ENCODE results near the gene CBFA2T3. TPM values are rescaled to one million over a fixed set of nuclear protein-coding genes. Genes with fewer than 3 reads are reported as not detected.

CBFA2T3 gene
- total RNA-seq, 1 experiment from 2014 or later: 2.9 TPM

DNA sequence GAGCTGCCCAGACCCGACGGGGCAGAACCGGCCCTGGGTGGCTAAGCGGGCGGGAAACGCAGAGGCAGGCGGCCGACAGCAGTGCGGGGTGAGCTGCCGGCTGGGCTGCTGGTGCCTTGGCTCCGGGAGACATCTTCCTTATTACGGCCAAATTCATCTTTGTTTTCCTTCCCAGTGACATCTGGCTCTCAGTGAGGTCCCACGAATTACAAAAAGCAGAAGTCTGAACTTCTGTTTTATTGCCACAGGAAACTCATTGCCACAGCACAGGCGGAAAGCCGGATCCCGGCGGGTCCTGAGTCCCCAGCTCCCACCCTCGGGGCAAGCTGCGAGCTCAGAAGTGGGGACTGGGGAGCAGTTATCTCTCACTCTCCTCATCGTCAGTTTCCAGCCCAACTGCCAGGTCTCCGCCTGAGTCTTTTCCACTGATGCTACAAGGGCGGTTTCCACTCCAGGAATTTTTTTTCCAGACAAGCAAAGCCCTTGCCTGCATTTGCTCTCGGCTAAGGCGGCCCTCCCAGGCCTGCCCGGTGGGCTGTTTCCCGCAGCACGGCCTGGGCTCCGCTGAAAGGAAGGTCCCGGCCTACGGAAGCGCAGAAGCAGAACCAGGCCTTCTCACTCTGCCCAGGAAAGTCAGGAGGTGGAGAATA is 40.3 kb downstream of the CBFA2T3 start:
- no peaks in the 10 kb centered on the region for H3K36me3 Mint-ChIP-seq (ENCODE audit: insufficient read depth in 1 of 3, low read depth in 3 of 3)
- no peak overlapping the region for H2BK5ac ChIP-seq (ENCODE audit: insufficient read length, low read length)
- H3K14ac ChIP-seq (ENCODE audit: insufficient read depth, low read length): no peak overlapping the region
- no peak overlapping the region for H3K4me3 Mint-ChIP-seq
- no peak overlapping the region for H4K5ac ChIP-seq (ENCODE audit: insufficient read length, low read depth, low read length)
- TF ChIP-seq, protein P1, sequence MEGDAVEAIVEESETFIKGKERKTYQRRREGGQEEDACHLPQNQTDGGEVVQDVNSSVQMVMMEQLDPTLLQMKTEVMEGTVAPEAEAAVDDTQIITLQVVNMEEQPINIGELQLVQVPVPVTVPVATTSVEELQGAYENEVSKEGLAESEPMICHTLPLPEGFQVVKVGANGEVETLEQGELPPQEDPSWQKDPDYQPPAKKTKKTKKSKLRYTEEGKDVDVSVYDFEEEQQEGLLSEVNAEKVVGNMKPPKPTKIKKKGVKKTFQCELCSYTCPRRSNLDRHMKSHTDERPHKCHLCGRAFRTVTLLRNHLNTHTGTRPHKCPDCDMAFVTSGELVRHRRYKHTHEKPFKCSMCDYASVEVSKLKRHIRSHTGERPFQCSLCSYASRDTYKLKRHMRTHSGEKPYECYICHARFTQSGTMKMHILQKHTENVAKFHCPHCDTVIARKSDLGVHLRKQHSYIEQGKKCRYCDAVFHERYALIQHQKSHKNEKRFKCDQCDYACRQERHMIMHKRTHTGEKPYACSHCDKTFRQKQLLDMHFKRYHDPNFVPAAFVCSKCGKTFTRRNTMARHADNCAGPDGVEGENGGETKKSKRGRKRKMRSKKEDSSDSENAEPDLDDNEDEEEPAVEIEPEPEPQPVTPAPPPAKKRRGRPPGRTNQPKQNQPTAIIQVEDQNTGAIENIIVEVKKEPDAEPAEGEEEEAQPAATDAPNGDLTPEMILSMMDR (conservative IDR thresholded peaks at IDR 0.05): no peak
- no peak overlapping the region for H2AK5ac ChIP-seq (ENCODE audit: insufficient read length, low read length)
- no peak overlapping the region for H3K18ac ChIP-seq (ENCODE audit: insufficient read length, low read depth, low read length)
- no peak overlapping the region for H2BK120ac ChIP-seq (ENCODE audit: low read depth, low read length, poor library complexity, severe bottlenecking)
- no peak overlapping the region for H3K56ac ChIP-seq (ENCODE audit: insufficient read length, low read depth, low read length)
- no peak overlapping the region for H3K23ac ChIP-seq (ENCODE audit: insufficient read length, low read depth, low read length)
- no peak overlapping the region for H3K27ac Mint-ChIP-seq
- no peaks in the 10 kb centered on the region for H3K9me3 ChIP-seq (ENCODE audit: control insufficient read depth, low read depth, low read length)
- H3K79me1 ChIP-seq (ENCODE audit: insufficient read depth, low read depth, low read length, poor library complexity, severe bottlenecking): no peaks in the 10 kb centered on the region
- WGBS (ENCODE audit: extremely low coverage, insufficient read length, low lambda C conversion rate): no CpG with 5 or more reads among the region's 31 CpGs
- H3K27ac ChIP-seq (ENCODE audit: insufficient read length, low read depth, low read length): no peak overlapping the region
- H2BK20ac ChIP-seq (ENCODE audit: low read depth, low read length, poor library complexity, severe bottlenecking): no peak overlapping the region
- H3K9ac ChIP-seq (ENCODE audit: extremely low read depth, insufficient read length, low read length): no peak overlapping the region
- H2BK12ac ChIP-seq (ENCODE audit: insufficient read length, low read depth, low read length): no peak overlapping the region
- no peaks in the 10 kb centered on the region for H3K4me1 ChIP-seq (ENCODE audit: insufficient read depth, low read length)
- no peak overlapping the region for H4K91ac ChIP-seq (ENCODE audit: insufficient read length, low read depth, low read length)
- no peak overlapping the region for H2BK15ac ChIP-seq (ENCODE audit: low read depth, low read length)
- H3K79me2 ChIP-seq (ENCODE audit: insufficient read depth, low read length): no peaks in the 10 kb centered on the region
- peaks cover 8% of the 10 kb centered on the region; the same call in 1 of the 2 replicates for H3K27me3 ChIP-seq (ENCODE audit: insufficient read depth, low read length)
- no peak overlapping the region for H3K4me2 ChIP-seq (ENCODE audit: insufficient read depth, insufficient read length, low read length)
- H3K9me3 Mint-ChIP-seq: no peaks in the 10 kb centered on the region
- no peak for DNase-seq
- H3K23me2 ChIP-seq (ENCODE audit: insufficient read length, low read depth, low read length, poor library complexity, severe bottlenecking): peaks cover 4% of the 10 kb centered on the region
- no peak overlapping the region for H4K8ac ChIP-seq (replicated peaks; ENCODE audit: insufficient read length, low read depth, low read length)
- no peak overlapping the region for H2AFZ ChIP-seq (ENCODE audit: low read length)
- H4K20me1 ChIP-seq (ENCODE audit: control insufficient read depth, insufficient read depth, insufficient read length): no peaks in the 10 kb centered on the region
- no peaks in the 10 kb centered on the region for H3K4me1 Mint-ChIP-seq
- no peak overlapping the region for H3K4ac ChIP-seq (ENCODE audit: low read depth, low read length)
- no peak overlapping the region for H3T11ph ChIP-seq (ENCODE audit: low read length)
- H3K27me3 Mint-ChIP-seq (ENCODE audit: low read depth): peaks cover 35% of the 10 kb centered on the region

Data from H9 (cell line).